ENCODE data around the gene ADIG.

Gene ADIG

GRCh38 chr20:38579921-38580320 lies 1.1 kb upstream of the ADIG start:
- no peak overlapping the region for H3K4me3 ChIP-seq (ENCODE audit: low read length)
- H3K9me3 ChIP-seq (ENCODE audit: control insufficient read depth, low read length): no peaks in the 10 kb centered on the region
- peaks cover 7% of the 10 kb centered on the region for H3K27me3 ChIP-seq (ENCODE audit: control insufficient read depth, insufficient read depth, low read length)
- H3K9ac ChIP-seq (ENCODE audit: low read length): no peak overlapping the region
- H3K4me1 ChIP-seq (ENCODE audit: control insufficient read depth, insufficient read depth, low read length): no peaks in the 10 kb centered on the region
- no peaks in the 10 kb centered on the region for H3K36me3 ChIP-seq (ENCODE audit: control insufficient read depth, insufficient read depth, low read length)

GRCh38 chr20:38581830-38582358 lies 897 bp downstream of the ADIG start:
- Histone ChIP-seq H3K9ac (ENCODE audit: low read length) (no peak overlapping the region), H3K9me3 (ENCODE audit: control insufficient read depth, low read length) (no peaks in the 10 kb centered on the region), H3K27me3 (ENCODE audit: control insufficient read depth, insufficient read depth, low read length) (peaks cover 7% of the 10 kb centered on the region), H3K4me3 (ENCODE audit: low read length) (no peak overlapping the region), H3K36me3 (ENCODE audit: control insufficient read depth, insufficient read depth, low read length) (no peaks in the 10 kb centered on the region), H3K4me1 (ENCODE audit: control insufficient read depth, insufficient read depth, low read length) (no peaks in the 10 kb centered on the region)

- Histone ChIP-seq H3K27me3 (ENCODE audit: control insufficient read depth, insufficient read depth, low read length) (peaks cover 7% of the 10 kb centered on the region), H3K9me3 (ENCODE audit: control insufficient read depth, low read length) (no peaks in the 10 kb centered on the region), H3K36me3 (ENCODE audit: control insufficient read depth, insufficient read depth, low read length) (no peaks in the 10 kb centered on the region), H3K9ac (ENCODE audit: low read length) (no peak overlapping the region), H3K4me1 (ENCODE audit: control insufficient read depth, insufficient read depth, low read length) (no peaks in the 10 kb centered on the region), H3K4me3 (ENCODE audit: low read length) (no peak overlapping the region)
These were observed 2.3 kb downstream of the ADIG start for GRCh38 chr20:38583306-38583705.

GRCh38 chr20:38584099-38584763 lies 3.2 kb downstream of the ADIG start:
- peaks cover 7% of the 10 kb centered on the region for H3K27me3 ChIP-seq (ENCODE audit: control insufficient read depth, insufficient read depth, low read length)
- no peaks in the 10 kb centered on the region for H3K4me1 ChIP-seq (ENCODE audit: control insufficient read depth, insufficient read depth, low read length)
- H3K36me3 ChIP-seq (ENCODE audit: control insufficient read depth, insufficient read depth, low read length): no peaks in the 10 kb centered on the region
- H3K4me3 ChIP-seq (ENCODE audit: low read length): no peak overlapping the region
- no peak overlapping the region for H3K9ac ChIP-seq (ENCODE audit: low read length)
- no peaks in the 10 kb centered on the region for H3K9me3 ChIP-seq (ENCODE audit: control insufficient read depth, low read length)

- no peak overlapping the region for H3K9ac ChIP-seq (ENCODE audit: low read length)
- H3K9me3 ChIP-seq (ENCODE audit: control insufficient read depth, low read length): no peaks in the 10 kb centered on the region
- no peaks in the 10 kb centered on the region for H3K36me3 ChIP-seq (ENCODE audit: control insufficient read depth, insufficient read depth, low read length)
- H3K4me1 ChIP-seq (ENCODE audit: control insufficient read depth, insufficient read depth, low read length): no peaks in the 10 kb centered on the region
- peaks cover 7% of the 10 kb centered on the region for H3K27me3 ChIP-seq (ENCODE audit: control insufficient read depth, insufficient read depth, low read length)
- no peak overlapping the region for H3K4me3 ChIP-seq (ENCODE audit: low read length)
These were observed 4.6 kb downstream of the ADIG start for GRCh38 chr20:38585404-38586180.

- Histone ChIP-seq H3K27me3 (ENCODE audit: control insufficient read depth, insufficient read depth, low read length) (peaks cover 6% of the 10 kb centered on the region), H3K4me3 (ENCODE audit: low read length) (no peak overlapping the region), H3K9me3 (ENCODE audit: control insufficient read depth, low read length) (no peaks in the 10 kb centered on the region), H3K4me1 (ENCODE audit: control insufficient read depth, insufficient read depth, low read length) (no peaks in the 10 kb centered on the region), H3K36me3 (ENCODE audit: control insufficient read depth, insufficient read depth, low read length) (no peaks in the 10 kb centered on the region), H3K9ac (ENCODE audit: low read length) (no peak overlapping the region)
These were observed 5.2 kb downstream of the ADIG start for GRCh38 chr20:38586181-38586525.

GRCh38 chr20:38588303-38588702 lies 7.3 kb downstream of the ADIG start:
- no peaks in the 10 kb centered on the region for H3K36me3 ChIP-seq (ENCODE audit: control insufficient read depth, insufficient read depth, low read length)
- no peak overlapping the region for H3K4me3 ChIP-seq (ENCODE audit: low read length)
- H3K9ac ChIP-seq (ENCODE audit: low read length): no peak overlapping the region
- H3K9me3 ChIP-seq (ENCODE audit: control insufficient read depth, low read length): no peaks in the 10 kb centered on the region
- H3K27me3 ChIP-seq (ENCODE audit: control insufficient read depth, insufficient read depth, low read length): no peaks in the 10 kb centered on the region
- no peaks in the 10 kb centered on the region for H3K4me1 ChIP-seq (ENCODE audit: control insufficient read depth, insufficient read depth, low read length)

- no peaks in the 10 kb centered on the region for H3K9me3 ChIP-seq (ENCODE audit: control insufficient read depth, low read length)
- no peak overlapping the region for H3K9ac ChIP-seq (ENCODE audit: low read length)
- H3K4me1 ChIP-seq (ENCODE audit: control insufficient read depth, insufficient read depth, low read length): no peaks in the 10 kb centered on the region
- no peaks in the 10 kb centered on the region for H3K36me3 ChIP-seq (ENCODE audit: control insufficient read depth, insufficient read depth, low read length)
- no peaks in the 10 kb centered on the region for H3K27me3 ChIP-seq (ENCODE audit: control insufficient read depth, insufficient read depth, low read length)
- H3K4me3 ChIP-seq (ENCODE audit: low read length): no peak overlapping the region
These were observed 8.4 kb downstream of the ADIG start for GRCh38 chr20:38589351-38589750.

GRCh38 chr20:38589967-38590675 lies 9.1 kb downstream of the ADIG start:
- Histone ChIP-seq H3K27me3 (ENCODE audit: control insufficient read depth, insufficient read depth, low read length) (no peaks in the 10 kb centered on the region), H3K9me3 (ENCODE audit: control insufficient read depth, low read length) (no peaks in the 10 kb centered on the region), H3K4me3 (ENCODE audit: low read length) (no peak overlapping the region), H3K9ac (ENCODE audit: low read length) (no peak overlapping the region), H3K4me1 (ENCODE audit: control insufficient read depth, insufficient read depth, low read length) (no peaks in the 10 kb centered on the region), H3K36me3 (ENCODE audit: control insufficient read depth, insufficient read depth, low read length) (no peaks in the 10 kb centered on the region)

GRCh38 chr20:38590676-38591473 lies 9.9 kb downstream of the ADIG start:
- no peaks in the 10 kb centered on the region for H3K27me3 ChIP-seq (ENCODE audit: control insufficient read depth, insufficient read depth, low read length)
- no peaks in the 10 kb centered on the region for H3K9me3 ChIP-seq (ENCODE audit: control insufficient read depth, low read length)
- no peaks in the 10 kb centered on the region for H3K4me1 ChIP-seq (ENCODE audit: control insufficient read depth, insufficient read depth, low read length)
- H3K4me3 ChIP-seq (ENCODE audit: low read length): no peak overlapping the region
- H3K9ac ChIP-seq (ENCODE audit: low read length): no peak overlapping the region
- H3K36me3 ChIP-seq (ENCODE audit: control insufficient read depth, insufficient read depth, low read length): no peaks in the 10 kb centered on the region

GRCh38 chr20:38591474-38592410 lies 10.7 kb downstream of the ADIG start:
- Histone ChIP-seq H3K36me3 (ENCODE audit: control insufficient read depth, insufficient read depth, low read length) (no peaks in the 10 kb centered on the region), H3K9ac (ENCODE audit: low read length) (no peak overlapping the region), H3K4me3 (ENCODE audit: low read length) (no peak overlapping the region), H3K9me3 (ENCODE audit: control insufficient read depth, low read length) (no peaks in the 10 kb centered on the region), H3K4me1 (ENCODE audit: control insufficient read depth, insufficient read depth, low read length) (no peaks in the 10 kb centered on the region), H3K27me3 (ENCODE audit: control insufficient read depth, insufficient read depth, low read length) (no peaks in the 10 kb centered on the region)
